ENCODE results near the gene FAM240B. TPM values are rescaled to one million over a fixed set of nuclear protein-coding genes. Genes with fewer than 3 reads are reported as not detected.

The FAM240B gene
- total RNA-seq, 2 donors from 2014 or later, result not detected

DNA sequence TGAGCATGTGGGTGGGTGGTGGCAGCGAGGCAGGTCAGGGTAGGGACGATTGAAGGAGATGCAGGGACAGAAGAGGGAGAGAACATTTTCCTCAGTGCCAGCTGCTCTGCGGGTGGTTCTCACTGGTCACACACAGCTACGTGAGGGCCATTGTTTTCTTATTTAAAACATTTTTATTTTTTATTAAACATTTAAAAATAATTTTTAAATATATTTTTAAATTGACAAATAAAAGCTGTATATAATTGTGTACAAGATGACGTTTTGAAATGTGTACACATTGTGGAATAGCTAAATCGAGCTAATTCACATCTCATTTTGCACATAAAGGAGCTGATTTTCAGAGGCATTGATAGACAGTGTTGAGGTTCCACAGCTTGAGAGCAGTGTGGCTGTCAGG, 14.0 kb downstream of the FAM240B start:
- Histone ChIP-seq H3K36me3 (no peaks in the 10 kb centered on the region), H3K27me3 (no peaks in the 10 kb centered on the region), H3K9ac (ENCODE audit: low read depth in 2 of 2, low read length in 2 of 2) (no peak overlapping the region), H3K9me3 (no peaks in the 10 kb centered on the region), H3K4me3 (no peak overlapping the region), H3K4me1 (no peaks in the 10 kb centered on the region), H3K27ac (no peak overlapping the region)
- intact Hi-C loops (cut with DNase I), result loop anchor here (10.0 kb wide), 1 partner anchor 61 kb away; no protein-coding TSS in a partner anchor
- DNase-seq, result no peak
- TF ChIP-seq, protein P1, sequence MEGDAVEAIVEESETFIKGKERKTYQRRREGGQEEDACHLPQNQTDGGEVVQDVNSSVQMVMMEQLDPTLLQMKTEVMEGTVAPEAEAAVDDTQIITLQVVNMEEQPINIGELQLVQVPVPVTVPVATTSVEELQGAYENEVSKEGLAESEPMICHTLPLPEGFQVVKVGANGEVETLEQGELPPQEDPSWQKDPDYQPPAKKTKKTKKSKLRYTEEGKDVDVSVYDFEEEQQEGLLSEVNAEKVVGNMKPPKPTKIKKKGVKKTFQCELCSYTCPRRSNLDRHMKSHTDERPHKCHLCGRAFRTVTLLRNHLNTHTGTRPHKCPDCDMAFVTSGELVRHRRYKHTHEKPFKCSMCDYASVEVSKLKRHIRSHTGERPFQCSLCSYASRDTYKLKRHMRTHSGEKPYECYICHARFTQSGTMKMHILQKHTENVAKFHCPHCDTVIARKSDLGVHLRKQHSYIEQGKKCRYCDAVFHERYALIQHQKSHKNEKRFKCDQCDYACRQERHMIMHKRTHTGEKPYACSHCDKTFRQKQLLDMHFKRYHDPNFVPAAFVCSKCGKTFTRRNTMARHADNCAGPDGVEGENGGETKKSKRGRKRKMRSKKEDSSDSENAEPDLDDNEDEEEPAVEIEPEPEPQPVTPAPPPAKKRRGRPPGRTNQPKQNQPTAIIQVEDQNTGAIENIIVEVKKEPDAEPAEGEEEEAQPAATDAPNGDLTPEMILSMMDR (IDR thresholded peaks at IDR 0.05), result no peak

DNA sequence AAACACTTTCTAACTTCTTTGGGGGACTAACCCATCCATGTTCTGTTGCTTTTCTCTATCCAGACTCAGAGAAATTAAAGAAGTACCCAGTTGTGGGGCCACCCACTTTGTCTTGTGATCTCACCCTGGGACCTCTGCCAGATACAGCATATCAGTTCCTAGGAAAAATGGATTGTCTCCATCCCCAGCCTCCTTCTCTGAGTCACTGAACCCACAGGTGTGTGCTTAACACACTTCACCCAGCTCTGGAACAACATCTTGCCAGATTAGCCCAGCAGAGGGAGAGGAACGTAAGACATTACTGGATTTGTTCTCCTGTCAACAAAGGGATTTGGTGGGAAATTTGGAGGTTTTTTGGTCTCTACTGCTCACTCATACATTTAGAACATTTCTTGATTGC, 19.2 kb downstream of the FAM240B start:
- H3K4me3 ChIP-seq, result no peak overlapping the region
- no peak overlapping the region for H3K9ac ChIP-seq (ENCODE audit: low read depth in 2 of 2, low read length in 2 of 2)
- H3K36me3 ChIP-seq, result no peaks in the 10 kb centered on the region
- no peak for DNase-seq
- no peaks in the 10 kb centered on the region for H3K9me3 ChIP-seq
- H3K27ac ChIP-seq, result no peak overlapping the region
- no peaks in the 10 kb centered on the region for H3K27me3 ChIP-seq
- no peaks in the 10 kb centered on the region for H3K4me1 ChIP-seq
- intact Hi-C loops (cut with DNase I), result loop anchor here (10.0 kb wide), 1 partner anchor 56 kb away; no protein-coding TSS in a partner anchor
- TF ChIP-seq, protein P1 (IDR thresholded peaks at IDR 0.05), result no peak

DNA sequence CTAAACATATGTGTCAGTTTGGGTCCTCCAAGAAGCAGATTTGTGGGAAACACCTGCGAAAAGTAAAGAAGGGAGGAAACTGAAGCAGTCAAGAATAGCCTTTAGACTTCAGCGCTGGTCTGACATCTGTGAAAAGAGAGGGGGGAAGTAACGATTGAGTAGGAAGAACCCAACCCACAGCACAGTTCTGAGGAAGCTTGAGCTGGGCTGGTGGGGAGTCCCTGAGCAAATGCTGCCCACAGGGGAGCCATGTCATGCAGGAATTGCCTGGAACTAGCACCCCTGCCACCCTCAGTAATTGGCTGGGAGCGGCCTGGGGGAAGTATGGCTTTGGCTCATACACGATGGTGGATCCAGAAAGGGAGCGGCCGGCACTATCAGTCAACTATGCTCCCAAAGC, 20.6 kb downstream of the FAM240B start:
- intact Hi-C loops (cut with DNase I), result no loop called here

DNA sequence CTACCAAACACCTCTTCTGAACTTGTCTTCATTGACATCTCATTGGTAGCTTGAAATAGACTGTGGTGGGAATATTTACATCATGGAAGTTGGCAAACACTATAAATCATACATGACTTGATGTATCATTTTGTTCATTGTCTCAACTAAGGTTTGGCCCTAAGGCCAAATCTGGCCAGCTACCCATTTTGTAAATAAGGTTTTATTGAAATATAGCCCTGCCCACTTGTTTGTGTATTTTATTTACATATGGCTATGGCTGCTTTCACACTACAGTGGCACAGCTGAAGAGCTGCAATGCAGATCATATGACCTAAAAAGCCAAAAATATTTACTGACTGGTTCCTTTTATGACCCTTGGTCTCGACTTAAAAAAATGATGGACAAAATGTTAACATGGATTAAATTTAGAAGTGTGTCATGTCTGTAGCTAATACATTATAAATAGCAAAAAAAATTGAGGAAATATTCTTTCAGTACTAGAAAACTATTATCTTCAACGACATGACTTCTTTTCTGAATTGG, 22.1 kb downstream of the FAM240B start:
- Histone ChIP-seq H3K9me3 (no peaks in the 10 kb centered on the region), H3K4me3 (no peak overlapping the region), H3K36me3 (no peaks in the 10 kb centered on the region), H3K27me3 (no peaks in the 10 kb centered on the region), H3K27ac (no peak overlapping the region), H3K4me1 (no peaks in the 10 kb centered on the region), H3K9ac (ENCODE audit: low read depth in 2 of 2, low read length in 2 of 2) (no peak overlapping the region)
- no peak for DNase-seq
- TF ChIP-seq, protein P1 (IDR thresholded peaks at IDR 0.05), result no peak
- intact Hi-C loops (cut with DNase I), result no loop called here

More for the DNA sequence above, 20.6 kb downstream of the FAM240B start:
- H3K36me3 ChIP-seq, result no peaks in the 10 kb centered on the region
- no peak overlapping the region for H3K4me3 ChIP-seq
- TF ChIP-seq, protein P1 (IDR thresholded peaks at IDR 0.05), result no peak
- no peaks in the 10 kb centered on the region for H3K9me3 ChIP-seq
- H3K4me1 ChIP-seq, result no peaks in the 10 kb centered on the region
- no peak overlapping the region for H3K9ac ChIP-seq (ENCODE audit: low read depth in 2 of 2, low read length in 2 of 2)
- no peaks in the 10 kb centered on the region for H3K27me3 ChIP-seq
- no peak for DNase-seq
- H3K27ac ChIP-seq, result no peak overlapping the region

DNA sequence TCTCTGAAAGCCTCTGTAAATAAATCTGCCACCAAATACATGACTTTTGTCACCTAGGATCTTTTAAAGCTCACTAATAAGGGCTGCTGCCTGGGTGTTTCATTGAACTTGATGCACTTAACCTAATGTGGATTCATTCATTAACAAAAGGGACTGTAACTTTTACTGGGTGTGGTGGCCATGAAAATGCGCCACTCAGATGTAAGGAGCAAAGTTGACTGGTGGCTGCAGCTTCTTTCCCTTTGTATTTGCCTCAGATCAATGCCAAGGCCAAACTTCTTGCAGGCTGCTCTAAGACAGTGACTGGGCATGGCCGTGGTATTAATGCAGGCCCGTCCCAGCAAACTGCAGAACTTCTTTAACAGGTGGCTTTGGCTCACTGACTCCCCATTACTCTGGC, 22.9 kb downstream of the FAM240B start:
- Histone ChIP-seq H3K4me1 (no peaks in the 10 kb centered on the region), H3K27me3 (no peaks in the 10 kb centered on the region), H3K27ac (no peak overlapping the region), H3K9me3 (no peaks in the 10 kb centered on the region), H3K36me3 (no peaks in the 10 kb centered on the region), H3K4me3 (no peak overlapping the region), H3K9ac (ENCODE audit: low read depth in 2 of 2, low read length in 2 of 2) (no peak overlapping the region)
- intact Hi-C loops (cut with DNase I), result no loop called here
- no peak for DNase-seq
- TF ChIP-seq, protein P1 (IDR thresholded peaks at IDR 0.05), result no peak
